GM18520 (cell line): ENCODE results near the gene CLSTN1.
A peak's percentile ranks its signal among the peaks of the same experiment; 100 is the strongest.

ENCODE experiments used
- ATAC-seq: cut with Tn5 transposase; IDR thresholded peaks from one replicate; pipeline ENCODE4 v1.9.1; 2021; ENCODE audit not compliant: unreplicated experiment

The CLSTN1 gene

GRCh38 chr1:9689011-9689706 lies 134.6 kb downstream of the CLSTN1 start:
- ATAC-seq: peak; percentile 40

DNA sequence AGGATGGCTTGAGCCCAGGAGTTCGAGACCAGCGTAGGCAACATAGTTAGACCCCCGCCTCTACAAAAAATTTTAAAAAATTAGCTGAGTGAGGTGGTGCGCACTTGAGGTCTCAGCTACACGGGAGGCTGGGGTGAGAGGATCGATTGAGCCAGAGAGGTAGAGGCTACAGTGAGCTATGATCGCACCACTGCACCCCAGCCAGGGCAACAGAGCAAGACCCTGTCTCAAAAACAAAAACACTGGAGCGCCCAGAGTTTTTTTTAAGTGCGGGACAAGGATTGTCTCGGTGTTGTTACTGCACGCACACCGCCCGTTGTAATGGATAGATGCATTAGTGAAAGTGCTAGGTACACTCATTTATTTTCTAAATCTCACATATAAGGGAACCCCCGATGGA lies 135.2 kb downstream of the CLSTN1 start:
- no peak for ATAC-seq

GRCh38 chr1:9687874-9688582 lies 135.7 kb downstream of the CLSTN1 start:
- ATAC-seq: no peak

DNA sequence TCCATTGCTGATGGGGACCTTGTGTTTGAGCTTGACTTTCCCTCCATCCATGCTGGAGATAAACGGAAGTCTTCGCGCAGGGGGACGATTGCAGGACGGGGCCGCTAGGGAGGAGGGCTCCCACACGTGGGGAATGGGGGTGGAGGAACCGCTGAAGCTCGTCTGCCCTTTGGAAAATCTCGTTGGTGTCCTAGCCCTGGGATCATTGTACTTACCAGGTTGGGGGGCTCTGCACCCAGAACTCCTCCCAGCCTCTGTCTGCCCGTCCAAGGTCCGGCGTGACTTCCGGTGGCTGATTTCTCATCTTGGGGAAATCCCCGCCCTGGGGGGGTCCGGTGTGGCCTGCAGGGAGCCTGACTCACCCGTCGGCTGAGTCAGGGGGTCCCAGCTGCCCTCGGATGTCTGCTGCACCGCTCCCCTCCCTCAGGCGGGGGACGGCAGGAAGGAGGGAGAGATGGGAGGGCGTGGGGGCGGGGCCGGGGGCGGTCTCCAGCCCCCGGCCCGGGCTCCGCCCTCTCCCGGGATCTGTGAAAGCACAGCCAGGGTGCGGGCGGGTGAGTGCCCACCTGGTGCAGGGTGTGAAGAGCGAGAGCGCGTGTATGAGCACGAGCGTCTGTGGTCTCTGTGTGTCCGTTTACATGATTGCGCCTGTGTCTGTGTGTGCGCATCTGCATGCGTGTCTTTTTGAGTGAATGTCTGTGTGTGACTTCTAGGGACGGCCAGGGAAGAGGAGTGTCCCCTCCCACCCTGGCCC lies 136.5 kb downstream of the CLSTN1 start:
- ATAC-seq: no peak

DNA sequence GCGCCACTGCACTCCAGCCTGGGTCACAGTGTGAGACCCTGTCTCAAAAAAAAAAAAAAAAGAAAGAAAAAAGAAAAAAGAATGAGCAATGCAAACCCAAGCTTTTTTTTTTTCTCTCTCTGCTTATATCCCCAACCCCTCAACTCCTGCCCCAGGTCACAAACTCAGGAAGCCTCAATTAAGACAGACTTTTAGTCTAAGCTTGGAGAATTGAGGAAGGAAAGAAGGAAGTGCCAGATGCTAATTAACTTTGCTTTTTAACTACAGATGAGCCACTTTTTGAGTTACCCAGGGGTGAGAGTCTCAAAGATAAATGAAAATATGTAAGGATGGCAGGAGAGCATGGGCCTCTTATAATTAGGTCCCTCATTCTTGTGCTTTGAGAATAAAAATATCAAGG lies 139.0 kb downstream of the CLSTN1 start:
- no peak for ATAC-seq

DNA sequence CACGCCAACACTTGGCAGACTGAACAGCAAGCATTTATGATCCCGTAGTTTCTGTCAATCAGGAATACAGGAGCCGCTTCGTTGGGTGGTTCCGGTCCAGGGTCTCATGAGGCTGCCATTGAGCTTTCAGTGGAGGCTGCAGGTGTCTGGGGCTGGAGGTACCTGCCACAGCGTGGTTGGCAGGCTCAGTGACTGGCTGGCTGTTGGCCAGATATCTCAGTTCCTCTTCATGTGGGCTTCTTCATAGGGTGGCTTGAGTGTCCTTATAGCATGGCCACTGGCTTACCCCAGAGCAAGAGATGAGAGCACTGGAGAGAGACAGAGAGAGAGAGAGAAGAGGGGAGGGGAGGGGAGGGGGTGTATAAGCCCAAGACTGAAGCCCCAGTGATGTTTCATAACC lies 142.9 kb downstream of the CLSTN1 start:
- ATAC-seq: no peak

- no peak for ATAC-seq
These were observed 143.7 kb downstream of the CLSTN1 start for GRCh38 chr1:9680091-9680490.
